Measurements from ENCODE around the gene SCARF2.

DNA sequence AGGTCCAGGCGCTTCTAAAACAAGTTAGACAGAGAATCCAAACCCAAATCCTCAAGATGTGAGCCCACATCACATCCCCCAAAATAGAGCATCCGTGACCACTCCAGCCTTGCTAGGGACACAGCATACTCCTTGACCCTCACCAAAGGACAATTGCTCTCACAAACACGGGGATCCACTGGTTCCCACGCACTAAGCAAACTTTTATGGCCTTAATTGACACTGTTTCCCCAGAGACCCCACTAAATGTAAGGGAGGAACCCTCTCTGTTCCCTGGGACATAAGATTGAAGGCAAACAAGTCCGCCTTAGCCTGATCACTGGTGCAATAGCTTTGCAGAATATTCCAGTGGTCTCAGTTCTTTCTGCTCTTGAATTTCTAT is 23.6 kb downstream of the SCARF2 start:
- TF ChIP-seq, protein P1, sequence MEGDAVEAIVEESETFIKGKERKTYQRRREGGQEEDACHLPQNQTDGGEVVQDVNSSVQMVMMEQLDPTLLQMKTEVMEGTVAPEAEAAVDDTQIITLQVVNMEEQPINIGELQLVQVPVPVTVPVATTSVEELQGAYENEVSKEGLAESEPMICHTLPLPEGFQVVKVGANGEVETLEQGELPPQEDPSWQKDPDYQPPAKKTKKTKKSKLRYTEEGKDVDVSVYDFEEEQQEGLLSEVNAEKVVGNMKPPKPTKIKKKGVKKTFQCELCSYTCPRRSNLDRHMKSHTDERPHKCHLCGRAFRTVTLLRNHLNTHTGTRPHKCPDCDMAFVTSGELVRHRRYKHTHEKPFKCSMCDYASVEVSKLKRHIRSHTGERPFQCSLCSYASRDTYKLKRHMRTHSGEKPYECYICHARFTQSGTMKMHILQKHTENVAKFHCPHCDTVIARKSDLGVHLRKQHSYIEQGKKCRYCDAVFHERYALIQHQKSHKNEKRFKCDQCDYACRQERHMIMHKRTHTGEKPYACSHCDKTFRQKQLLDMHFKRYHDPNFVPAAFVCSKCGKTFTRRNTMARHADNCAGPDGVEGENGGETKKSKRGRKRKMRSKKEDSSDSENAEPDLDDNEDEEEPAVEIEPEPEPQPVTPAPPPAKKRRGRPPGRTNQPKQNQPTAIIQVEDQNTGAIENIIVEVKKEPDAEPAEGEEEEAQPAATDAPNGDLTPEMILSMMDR (IDR thresholded peaks at IDR 0.05), result no peak
- TF ChIP-seq POLR2A (IDR thresholded peaks at IDR 0.05), result no peak
- no peak for TF ChIP-seq EP300 (IDR thresholded peaks at IDR 0.05; ENCODE audit: low read depth)
- TF ChIP-seq POLR2AphosphoS5 (IDR thresholded peaks at IDR 0.05), result no peak
